HCT116 (cell line): ENCODE results near the gene RHOBTB1. TPM values are rescaled to one million over a fixed set of nuclear protein-coding genes. Genes with fewer than 3 reads are reported as not detected.

Source experiments
- ATAC-seq: fragments of 200-7000 bp; cut with Tn5 transposase; 2 replicates; pipeline ENCODE4 v1.9.1; 2020; ENCODE audit warnings: mild to moderate bottlenecking, moderate library complexity
- BruUV-seq: library from RNA; stranded (reverse); fragments of 400-500 nt; replicated peaks from 2 replicates; lab custom pipeline; 2021; lab: Mats Ljungman, UMichigan
- CTCF ChIA-PET: fragments of 300-600 bp; sonication (Branson Sonifier 250); formaldehyde crosslinking; loops from one replicate; lab custom pipeline; 2021; ENCODE audit warnings: antibody characterized with exemption; lab: Charles Lee
- POLR2A ChIA-PET: fragments of 300-600, 350-600 bp; sonication (Branson Sonifier 250); formaldehyde crosslinking; loops from one replicate; lab custom pipeline; 2021; ENCODE audit warnings: antibody characterized with exemption; lab: Charles Lee
- RAD21 ChIA-PET, 2 experiments: fragments of 300-600 bp; sonication (Branson Sonifier 250); formaldehyde crosslinking; loops; one replicate each; lab custom pipeline; 2023; ENCODE audit warnings: low total read pairs in 2 of 2; ENCODE audit not compliant: uncharacterized antibody in 2 of 2, unreplicated experiment in 2 of 2, low non-redundant PET in 1 of 2; lab: Charles Lee
- DNase-seq: peaks from one replicate; pipeline ENCODE4 v3.0.0-alpha.2; 2010; ENCODE audit warnings: low read depth, low spot score
- H2AFZ ChIP-seq: fragments of 200-600 bp; shearing (Covaris generic), sonication (generic); 2 replicates; pipeline ENCODE4 v1.6.1; 2017; ENCODE audit warnings: low read depth, mixed run types, mixed read lengths, antibody characterized with exemption, low read length; ENCODE audit not compliant: poor library complexity, severe bottlenecking
- H3K27ac ChIP-seq: 2 replicates; pipeline ENCODE4 v1.5.1; 2012; ENCODE audit warnings: low read depth, low read length
- H3K27me3 ChIP-seq: fragments of 200-600 bp; sonication (generic); 2 replicates; pipeline ENCODE4 v1.6.1; 2016; ENCODE audit warnings: mixed run types, low read length, mixed read lengths; ENCODE audit not compliant: insufficient read depth
- H3K36me3 ChIP-seq, 2 experiments: fragments of 200-500 bp in 1 of 2; fragments of 200-600 bp in 1 of 2; sonication (Bioruptor generic) in 1 of 2; sonication (generic) in 1 of 2; 2 replicates each; pipeline versions ENCODE4 v1.5.1 to v1.6.1; 2014 to 2016; ENCODE audit warnings: low read length in 2 of 2, inconsistent platforms in 1 of 2, mixed read lengths in 1 of 2, mixed run types in 1 of 2; ENCODE audit not compliant: insufficient read depth in 2 of 2, control insufficient read depth in 1 of 2
- H3K4me1 ChIP-seq, 2 experiments: fragments of 200-600 bp in 1 of 2; sonication (generic) in 1 of 2; 2 replicates each; pipeline versions ENCODE4 v1.5.1 to v1.6.1; 2012 to 2017; ENCODE audit warnings: low read length in 2 of 2, inconsistent platforms in 1 of 2, mild to moderate bottlenecking in 1 of 2, mixed read lengths in 1 of 2, mixed run types in 1 of 2, moderate library complexity in 1 of 2; ENCODE audit not compliant: insufficient read depth in 2 of 2, control insufficient read depth in 1 of 2
- H3K4me2 ChIP-seq: fragments of 200-600 bp; sonication (generic); 2 replicates; pipeline ENCODE4 v1.6.1; 2017; ENCODE audit warnings: mixed run types, low read length, mixed read lengths
- H3K4me3 ChIP-seq, 2 experiments: fragments of 200-600 bp in 1 of 2; sonication (generic) in 1 of 2; replicated peaks in 1 of 2; 2 replicates each; pipeline ENCODE4 v1.5.1; 2011 to 2016; ENCODE audit warnings: low read length in 2 of 2, control low read depth in 1 of 2, low read depth in 1 of 2, mild to moderate bottlenecking in 1 of 2, mixed read lengths in 1 of 2, mixed run types in 1 of 2
- H3K79me2 ChIP-seq: fragments of 200-600 bp; sonication (generic); 2 replicates; pipeline ENCODE4 v1.6.1; 2017; ENCODE audit warnings: mild to moderate bottlenecking, mixed run types, low read length, moderate library complexity, mixed read lengths; ENCODE audit not compliant: insufficient read depth
- H3K9ac ChIP-seq: fragments of 200-600 bp; sonication (generic); 2 replicates; pipeline ENCODE4 v1.6.1; 2016; ENCODE audit warnings: low read length, mixed read lengths
- H3K9me2 ChIP-seq: fragments of 200-600 bp; sonication (generic), shearing (Covaris generic); 2 replicates; pipeline ENCODE4 v1.6.1; 2017; ENCODE audit warnings: mixed run types, mild to moderate bottlenecking, moderate library complexity; ENCODE audit not compliant: insufficient read depth
- H3K9me3 ChIP-seq, 2 experiments: fragments of 200-500 bp in 1 of 2; fragments of 200-600 bp in 1 of 2; sonication (Bioruptor generic) in 1 of 2; sonication (generic) in 1 of 2; 2 replicates each; pipeline ENCODE4 v1.6.1; 2014 to 2017; ENCODE audit warnings: low read length in 2 of 2, mixed read lengths in 2 of 2, inconsistent platforms in 1 of 2, low read depth in 1 of 2, mild to moderate bottlenecking in 1 of 2, mixed run types in 1 of 2, moderate library complexity in 1 of 2; ENCODE audit not compliant: control insufficient read depth in 1 of 2, insufficient read depth in 1 of 2
- H4K20me1 ChIP-seq: fragments of 200-600 bp; sonication (generic), shearing (Covaris generic); 2 replicates; pipeline ENCODE4 v1.6.1; 2017; ENCODE audit warnings: mixed run types, mild to moderate bottlenecking, moderate library complexity; ENCODE audit not compliant: insufficient read depth
- ATF3 ChIP-seq: IDR thresholded peaks from 2 replicates; pipeline ENCODE4 v1.6.1; 2012
- CBX3 ChIP-seq: IDR thresholded peaks from 2 replicates; pipeline ENCODE4 v1.6.1; 2012; ENCODE audit warnings: low read depth
- CEBPB ChIP-seq: IDR thresholded peaks from 2 replicates; pipeline ENCODE4 v1.6.1; 2012; ENCODE audit warnings: low read depth
- CTCF ChIP-seq, 3 experiments: fragments of 200-600 bp in 1 of 3; sonication (generic) in 1 of 3; IDR thresholded peaks in 2 of 3; conservative IDR thresholded peaks in 1 of 3; 2 replicates each; pipeline ENCODE4 v1.5.1; 2012 to 2017; ENCODE audit warnings: low read depth in 2 of 3, low read length in 2 of 3, antibody characterized with exemption in 1 of 3, borderline replicate concordance in 1 of 3, control low read depth in 1 of 3, mild to moderate bottlenecking in 1 of 3, mixed read lengths in 1 of 3, mixed run types in 1 of 3, moderate library complexity in 1 of 3; ENCODE audit not compliant: insufficient read depth in 1 of 3
- ELF1 ChIP-seq: IDR thresholded peaks from 2 replicates; pipeline ENCODE4 v1.6.1; 2012; ENCODE audit warnings: low read depth, borderline replicate concordance
- EZH2 ChIP-seq: fragments of 200-600 bp; sonication (generic); IDR thresholded peaks from 2 replicates; pipeline ENCODE4 v1.6.1; 2017; ENCODE audit warnings: antibody characterized with exemption, mixed run types
- EZH2phosphoT487 ChIP-seq: fragments of 200-600 bp; IDR thresholded peaks from 2 replicates; pipeline ENCODE4 v1.6.1; 2018; ENCODE audit warnings: antibody characterized with exemption, borderline replicate concordance
- FOSL1 ChIP-seq: IDR thresholded peaks from 2 replicates; pipeline ENCODE4 v1.6.1; 2012; ENCODE audit warnings: low read depth
- JUND ChIP-seq: IDR thresholded peaks from 2 replicates; pipeline ENCODE4 v1.6.1; 2012
- POLR2AphosphoS5 ChIP-seq: IDR thresholded peaks from 2 replicates; pipeline ENCODE4 v1.6.1; 2011; ENCODE audit warnings: mild to moderate bottlenecking, low read depth, low read length, moderate library complexity
- RAD21 ChIP-seq: IDR thresholded peaks from 2 replicates; pipeline ENCODE4 v1.6.1; 2012; ENCODE audit warnings: low read depth, mild to moderate bottlenecking
- REST ChIP-seq: IDR thresholded peaks from 2 replicates; pipeline ENCODE4 v1.6.1; 2012; ENCODE audit warnings: low read depth
- SIN3A ChIP-seq: IDR thresholded peaks from 2 replicates; pipeline ENCODE4 v1.6.1; 2012; ENCODE audit warnings: low read depth
- SP1 ChIP-seq: IDR thresholded peaks from 2 replicates; pipeline ENCODE4 v1.6.1; 2012; ENCODE audit warnings: low read depth
- SRF ChIP-seq: IDR thresholded peaks from 2 replicates; pipeline ENCODE4 v1.6.1; 2012; ENCODE audit warnings: low read depth
- TCF7L2 ChIP-seq: IDR thresholded peaks from 2 replicates; pipeline ENCODE4 v1.7.0; 2011; ENCODE audit warnings: borderline replicate concordance, inconsistent platforms; ENCODE audit not compliant: insufficient read depth, insufficient read length; ENCODE audit errors: extremely low read depth
- YY1 ChIP-seq: IDR thresholded peaks from 2 replicates; pipeline ENCODE4 v1.6.1; 2011; ENCODE audit warnings: low read length, low read depth, moderate library complexity, mild to moderate bottlenecking; ENCODE audit not compliant: insufficient replicate concordance; ENCODE audit errors: extremely low read depth
- ZFX ChIP-seq: fragments of 450-650 bp; IDR thresholded peaks from 2 replicates; pipeline ENCODE4 v1.6.1; 2017
- ZNF274 ChIP-seq: fragments of 200-500 bp; sonication (Bioruptor generic); IDR thresholded peaks from 2 replicates; pipeline ENCODE4 v1.6.1; 2014; ENCODE audit warnings: mild to moderate bottlenecking, low read depth, low read length, inconsistent platforms
- intact Hi-C: fragments of 100-400 bp; cut with micrococcal nuclease; formaldehyde crosslinking; loops from 2 replicates; pipeline ENCODE4 v1.10.0; 2022
- total RNA-seq: library from RNA; stranded (reverse); gene quantifications from one replicate; pipeline ENCODE4 v1.2.1, GENCODE V29; 2021; ENCODE audit not compliant: unreplicated experiment

Gene RHOBTB1
- total RNA-seq, 1 experiment from 2014 or later = 1.6 TPM

GRCh38 chr10:60954035-60954434 is 10.1 kb upstream of the RHOBTB1 start:
- ChIA-PET RAD21 (no interaction called here), POLR2A (no interaction called here), CTCF (no interaction called here)
- Histone ChIP-seq H3K9me2 (no peaks in the 10 kb centered on the region), H3K9me3 (no peaks in the 10 kb centered on the region), H3K27me3 (no peaks in the 10 kb centered on the region), H3K9ac (no peak overlapping the region), H3K4me1 (no peaks in the 10 kb centered on the region), H3K27ac (no peak overlapping the region), H3K36me3 (no peaks in the 10 kb centered on the region), H3K79me2 (no peaks in the 10 kb centered on the region), H2AFZ (no peak overlapping the region), H3K4me2 (no peak overlapping the region), H3K4me3 (no peak overlapping the region), H4K20me1 (no peaks in the 10 kb centered on the region)
- ATAC-seq (no peak), DNase-seq (no peak)
- TF ChIP-seq JUND (no peak), TCF7L2 (no peak), SP1 (no peak), POLR2AphosphoS5 (no peak), SRF (no peak), ATF3 (no peak), CBX3 (no peak), ZNF274 (no peak), YY1 (no peak), REST (no peak), ZFX (no peak), RAD21 (no peak), EZH2phosphoT487 (no peak), ELF1 (no peak), EZH2 (no peak), CEBPB (no peak), FOSL1 (no peak), SIN3A (no peak), CTCF (IDR thresholded peaks at IDR 0.05 in 2 of 3, conservative IDR thresholded peaks at IDR 0.05 in 1 of 3; ENCODE audit: borderline replicate concordance in 1 of 3, insufficient read depth in 1 of 3, low read depth in 2 of 3, low read length in 2 of 3) (no peak)
- no TSS peak for BruUV-seq
- intact Hi-C loops = no loop called here
